HL-60 (cell line): Measurements from ENCODE around the gene SKAP2.

Source experiments
- DNase-seq, 2 experiments: peaks; one replicate each; pipeline ENCODE4 v3.0.0-alpha.2; 2010 to 2020; ENCODE audit warnings: low read depth in 1 of 2, low spot score in 1 of 2
- H3K27ac ChIP-seq: fragments of 250-450 bp; sonication (Bioruptor Pico); replicated peaks from 2 replicates; pipeline ENCODE4 v1.5.1; 2020; ENCODE audit warnings: mild to moderate bottlenecking, moderate library complexity
- H3K27me3 ChIP-seq: fragments of 250-450 bp; sonication (Bioruptor Pico); 2 replicates; pipeline ENCODE4 v1.5.1; 2021; ENCODE audit warnings: mild to moderate bottlenecking, moderate library complexity; ENCODE audit not compliant: insufficient read depth, poor library complexity, severe bottlenecking
- H3K4me3 ChIP-seq: replicated peaks from 2 replicates; pipeline ENCODE4 v1.5.1; 2011; ENCODE audit warnings: mild to moderate bottlenecking, control low read depth, low read length; ENCODE audit not compliant: insufficient read depth
- GABPA ChIP-seq: IDR thresholded peaks from 2 replicates; pipeline ENCODE4 v1.6.1; 2012; ENCODE audit warnings: low read depth
- POLR2AphosphoS5 ChIP-seq: IDR thresholded peaks from 2 replicates; pipeline ENCODE4 v1.6.1; 2012; ENCODE audit warnings: low read depth
- REST ChIP-seq: IDR thresholded peaks from 2 replicates; pipeline ENCODE4 v1.6.1; 2012; ENCODE audit warnings: low read depth; ENCODE audit not compliant: insufficient replicate concordance
- SPI1 ChIP-seq: IDR thresholded peaks from 2 replicates; pipeline ENCODE4 v1.6.1; 2012; ENCODE audit warnings: low read depth, mild to moderate bottlenecking, borderline replicate concordance
- TF ChIP-seq, protein P1 (sequence below): IDR thresholded peaks from one replicate; pipeline ENCODE4 v1.5.1; 2011; ENCODE audit warnings: low read length, control low read depth, inconsistent platforms; ENCODE audit not compliant: insufficient read depth

SKAP2 gene

GRCh38 chr7:26675143-26675887 is 189.1 kb downstream of the SKAP2 start:
- no peak for DNase-seq
- Histone ChIP-seq H3K4me3 (no peak overlapping the region), H3K27me3 (no peaks in the 10 kb centered on the region), H3K27ac (no peak overlapping the region)
- TF ChIP-seq POLR2AphosphoS5 (no peak), SPI1 (no peak), REST (no peak)

DNA sequence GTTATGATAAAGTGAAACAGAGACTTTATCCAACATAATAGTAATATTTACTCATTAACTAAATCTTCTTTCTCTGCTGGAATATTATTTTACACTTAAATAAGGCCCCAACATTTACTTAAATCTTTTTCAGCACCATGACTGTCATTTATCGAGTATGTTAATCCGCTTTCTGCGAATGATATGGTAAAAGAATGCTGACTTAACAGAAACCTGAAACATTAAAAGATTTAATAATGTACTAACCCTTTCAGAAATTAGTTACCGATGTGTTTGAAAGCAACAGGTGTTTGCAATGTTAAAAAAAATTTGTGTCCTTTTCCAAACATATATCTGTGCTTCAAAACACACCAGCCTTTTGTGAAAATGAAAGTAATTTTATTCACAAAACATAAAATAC is 190.5 kb downstream of the SKAP2 start:
- no peak for DNase-seq
- Histone ChIP-seq H3K27ac (no peak overlapping the region), H3K27me3 (no peaks in the 10 kb centered on the region), H3K4me3 (no peak overlapping the region)
- TF ChIP-seq GABPA (no peak), SPI1 (no peak), REST (no peak), POLR2AphosphoS5 (no peak)
- TF ChIP-seq, protein P1, sequence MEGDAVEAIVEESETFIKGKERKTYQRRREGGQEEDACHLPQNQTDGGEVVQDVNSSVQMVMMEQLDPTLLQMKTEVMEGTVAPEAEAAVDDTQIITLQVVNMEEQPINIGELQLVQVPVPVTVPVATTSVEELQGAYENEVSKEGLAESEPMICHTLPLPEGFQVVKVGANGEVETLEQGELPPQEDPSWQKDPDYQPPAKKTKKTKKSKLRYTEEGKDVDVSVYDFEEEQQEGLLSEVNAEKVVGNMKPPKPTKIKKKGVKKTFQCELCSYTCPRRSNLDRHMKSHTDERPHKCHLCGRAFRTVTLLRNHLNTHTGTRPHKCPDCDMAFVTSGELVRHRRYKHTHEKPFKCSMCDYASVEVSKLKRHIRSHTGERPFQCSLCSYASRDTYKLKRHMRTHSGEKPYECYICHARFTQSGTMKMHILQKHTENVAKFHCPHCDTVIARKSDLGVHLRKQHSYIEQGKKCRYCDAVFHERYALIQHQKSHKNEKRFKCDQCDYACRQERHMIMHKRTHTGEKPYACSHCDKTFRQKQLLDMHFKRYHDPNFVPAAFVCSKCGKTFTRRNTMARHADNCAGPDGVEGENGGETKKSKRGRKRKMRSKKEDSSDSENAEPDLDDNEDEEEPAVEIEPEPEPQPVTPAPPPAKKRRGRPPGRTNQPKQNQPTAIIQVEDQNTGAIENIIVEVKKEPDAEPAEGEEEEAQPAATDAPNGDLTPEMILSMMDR = no peak

DNA sequence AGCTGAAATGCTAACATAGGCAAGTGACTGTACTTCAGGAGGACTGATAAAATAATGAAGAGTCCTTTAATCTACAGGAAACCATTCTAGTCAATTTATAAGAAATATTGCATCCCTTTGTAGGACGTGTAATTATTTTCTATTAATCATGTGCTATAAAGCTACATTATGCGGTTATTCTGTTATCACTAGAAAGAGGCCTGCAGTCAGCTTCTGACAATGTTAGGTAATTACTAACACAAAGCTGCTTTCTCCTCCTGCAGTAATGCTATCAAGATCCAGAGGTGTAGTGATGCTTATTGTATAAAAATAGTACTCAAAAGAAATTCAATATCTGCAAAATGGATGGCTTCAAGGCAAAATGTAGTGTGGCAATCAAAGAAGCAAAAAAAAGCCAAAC is 191.1 kb downstream of the SKAP2 start:
- no peak for DNase-seq
- no peak overlapping the region for H3K27ac ChIP-seq
- no peak overlapping the region for H3K4me3 ChIP-seq
- no peaks in the 10 kb centered on the region for H3K27me3 ChIP-seq
- no peak for TF ChIP-seq GABPA
- no peak for TF ChIP-seq SPI1
- TF ChIP-seq, protein P1 = no peak
- TF ChIP-seq REST = no peak
- no peak for TF ChIP-seq POLR2AphosphoS5

DNA sequence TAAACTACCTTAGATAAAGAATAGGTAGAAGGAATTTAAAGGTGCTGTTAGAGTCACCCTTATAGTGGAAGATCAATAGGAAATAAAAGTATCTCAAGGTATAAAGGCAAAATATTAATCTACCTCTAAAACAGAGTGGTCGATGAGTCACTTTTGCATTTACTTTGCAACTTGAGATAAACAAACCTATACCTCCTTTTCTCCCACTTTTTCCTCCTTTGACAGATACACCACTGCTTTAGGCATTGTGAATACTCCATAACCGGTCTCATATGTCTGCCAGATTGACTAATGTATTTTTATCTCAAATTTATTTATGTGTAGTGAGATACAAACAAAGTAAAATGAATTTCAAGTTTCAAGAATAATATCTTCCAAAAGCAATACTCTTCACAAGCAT is 193.5 kb downstream of the SKAP2 start:
- no peak for DNase-seq
- H3K27ac ChIP-seq = no peak overlapping the region
- H3K27me3 ChIP-seq = no peaks in the 10 kb centered on the region
- no peak overlapping the region for H3K4me3 ChIP-seq
- TF ChIP-seq GABPA = no peak
- TF ChIP-seq POLR2AphosphoS5 = no peak
- no peak for TF ChIP-seq SPI1
- TF ChIP-seq REST = no peak
- TF ChIP-seq, protein P1 = no peak
